B cell (primary cell): ENCODE measurements around the gene DDX25. TPM values are rescaled to one million over a fixed set of nuclear protein-coding genes. Genes with fewer than 3 reads are reported as not detected.

Source experiments
- ATAC-seq: fragments of 200-7000 bp; cut with Tn5 transposase; one replicate; pipeline ENCODE4 v1.10.0; 2021; ENCODE audit warnings: low read depth, mild to moderate bottlenecking, moderate number of reproducible peaks, moderate library complexity
- CTCF ChIA-PET: fragments of 350-600 bp; sonication (Branson Sonifier 250); formaldehyde crosslinking; loops from one replicate; lab custom pipeline; 2021; ENCODE audit warnings: antibody characterized with exemption, inconsistent platforms; lab: Charles Lee
- POLR2A ChIA-PET: fragments of 350-600 bp; sonication (Branson Sonifier 250); formaldehyde crosslinking; loops from one replicate; lab custom pipeline; 2021; ENCODE audit warnings: antibody characterized with exemption; lab: Charles Lee
- DNase-seq: peaks from one replicate; pipeline ENCODE4 v3.0.0; 2013
- H2AFZ ChIP-seq: 2 replicates; pipeline ENCODE4 v1.6.1; 2012; ENCODE audit warnings: mild to moderate bottlenecking, low read depth, low read length; ENCODE audit not compliant: insufficient read depth, poor library complexity, severe bottlenecking
- H3K27ac ChIP-seq, 2 donors: 1 replicate in 1 of 2; 2 replicates in 1 of 2; pipeline ENCODE4 v1.5.1; 2012 to 2013; ENCODE audit warnings: low read length in 2 of 2, mild to moderate bottlenecking in 2 of 2, moderate library complexity in 1 of 2
- H3K27me3 ChIP-seq, 4 experiments: fragments of 200-600 bp in 1 of 4; sonication (generic) in 1 of 4; replicated peaks in 1 of 4; 1 replicate in 2 of 4; 2 replicates in 2 of 4; pipeline versions ENCODE4 v1.6.1 to v1.7.0; 2013 to 2016; ENCODE audit warnings: low read length in 3 of 4, mild to moderate bottlenecking in 2 of 4, mixed read lengths in 1 of 4, moderate library complexity in 1 of 4; ENCODE audit not compliant: insufficient read depth in 4 of 4, control insufficient read depth in 3 of 4; ENCODE audit errors: control extremely low read depth in 1 of 4
- H3K36me3 ChIP-seq, 2 experiments: replicated peaks in 1 of 2; 1 replicate in 1 of 2; 2 replicates in 1 of 2; pipeline versions ENCODE4 v1.6.1 to v1.7.1; 2013; ENCODE audit warnings: low read length in 1 of 2; ENCODE audit not compliant: insufficient read depth in 2 of 2, control insufficient read depth in 1 of 2; ENCODE audit errors: control extremely low read depth in 1 of 2, extremely low read depth in 1 of 2
- H3K4me1 ChIP-seq, 2 donors: fragments of 200-600 bp in 1 of 2; sonication (generic) in 1 of 2; 1 replicate in 1 of 2; 2 replicates in 1 of 2; pipeline versions ENCODE4 v1.5.1 to v1.6.1; 2013 to 2017; ENCODE audit warnings: low read length in 2 of 2; ENCODE audit not compliant: control insufficient read depth in 2 of 2, insufficient read depth in 2 of 2
- H3K4me2 ChIP-seq: replicated peaks from 2 replicates; pipeline ENCODE3; 2012; ENCODE audit warnings: mild to moderate bottlenecking, low read depth, low read length; ENCODE audit not compliant: poor library complexity, severe bottlenecking
- H3K4me3 ChIP-seq, 5 experiments: fragments of 200-600 bp in 1 of 5; sonication (generic) in 1 of 5; 1 replicate in 3 of 5; 2 replicates in 2 of 5; pipeline versions ENCODE4 v1.5.1 to v1.7.0; 2011 to 2016; ENCODE audit warnings: low read length in 4 of 5, mild to moderate bottlenecking in 4 of 5, low read depth in 2 of 5, control low read depth in 1 of 5, moderate library complexity in 1 of 5; ENCODE audit not compliant: insufficient read depth in 1 of 5; ENCODE audit errors: control extremely low read depth in 1 of 5, extremely low read depth in 1 of 5
- H3K79me2 ChIP-seq: fragments of 200-600 bp; sonication (generic); one replicate; pipeline ENCODE4 v1.6.0; 2016; ENCODE audit warnings: low read length; ENCODE audit not compliant: control insufficient read depth, insufficient read depth
- H3K9ac ChIP-seq: fragments of 200-600 bp; sonication (generic); 2 replicates; pipeline ENCODE4 v1.6.1; 2017; ENCODE audit warnings: mild to moderate bottlenecking, low read length, moderate library complexity
- H3K9me3 ChIP-seq, 3 donors: one replicate each; pipeline versions ENCODE4 v1.6.1 to v1.7.1; 2013; ENCODE audit warnings: low read length in 2 of 3; ENCODE audit not compliant: control insufficient read depth in 2 of 3, insufficient read depth in 1 of 3; ENCODE audit errors: control extremely low read depth in 1 of 3
- H4K20me1 ChIP-seq: 2 replicates; pipeline ENCODE4 v1.6.0; 2012; ENCODE audit warnings: mild to moderate bottlenecking, low read length; ENCODE audit not compliant: insufficient read depth, control insufficient read depth, poor library complexity, severe bottlenecking
- H3K27ac Mint-ChIP-seq: one replicate; pipeline ENCODE4 v1.8.0; 2021; ENCODE audit warnings: mixed read lengths
- H3K27me3 Mint-ChIP-seq: one replicate; pipeline ENCODE4 v1.8.0; 2021; ENCODE audit warnings: mixed read lengths
- H3K4me1 Mint-ChIP-seq: one replicate; pipeline ENCODE4 v1.8.0; 2021; ENCODE audit warnings: mixed read lengths
- H3K4me3 Mint-ChIP-seq: one replicate; pipeline ENCODE4 v1.8.0; 2021; ENCODE audit warnings: mixed read lengths
- H3K9me3 Mint-ChIP-seq: one replicate; pipeline ENCODE4 v1.8.0; 2022; ENCODE audit warnings: mixed read lengths; ENCODE audit not compliant: insufficient read depth
- EZH2 ChIP-seq: IDR thresholded peaks from 2 replicates; pipeline ENCODE4 v1.6.1; 2012; ENCODE audit warnings: borderline replicate concordance, low read depth, mild to moderate bottlenecking, moderate library complexity, low read length; ENCODE audit not compliant: insufficient read depth, poor library complexity, severe bottlenecking
- WGBS: methylation state at CpG from one replicate; pipeline ENCODE4 v1.1.5; 2013; ENCODE audit warnings: missing lambda C conversion rate; ENCODE audit not compliant: insufficient coverage; 5-methylcytosine and 5-hydroxymethylcytosine counted together
- intact Hi-C: fragments of 100-400 bp; cut with micrococcal nuclease; formaldehyde crosslinking; loops from one replicate; pipeline ENCODE4 v1.10.0; 2022
- polyA plus RNA-seq: library from polyadenylated mRNA; depleted of rRNA; stranded (reverse); fragments of >200 nt; gene quantifications from 2 replicates; pipeline ENCODE4 v1.2.3, GENCODE V29; 2012
- total RNA-seq, 2 donors: library from RNA; stranded (reverse); fragments of 120-200 nt in 1 of 2; gene quantifications; 1 replicate in 1 of 2; 2 replicates in 1 of 2; pipeline versions ENCODE4 v1.2.3 to v1.2.4, GENCODE V29; 2013 to 2022
- TF ChIP-seq, protein P1 (sequence below): fragments of 200-600 bp; IDR thresholded peaks from one replicate; pipeline ENCODE4 v1.8.0; 2022; ENCODE audit warnings: antibody characterized with exemption, mild to moderate bottlenecking

Gene DDX25
- total and polyA plus RNA-seq, 2 donors (not counting 1 experiment from before 2014, with no cell fraction given), result not detected

DNA sequence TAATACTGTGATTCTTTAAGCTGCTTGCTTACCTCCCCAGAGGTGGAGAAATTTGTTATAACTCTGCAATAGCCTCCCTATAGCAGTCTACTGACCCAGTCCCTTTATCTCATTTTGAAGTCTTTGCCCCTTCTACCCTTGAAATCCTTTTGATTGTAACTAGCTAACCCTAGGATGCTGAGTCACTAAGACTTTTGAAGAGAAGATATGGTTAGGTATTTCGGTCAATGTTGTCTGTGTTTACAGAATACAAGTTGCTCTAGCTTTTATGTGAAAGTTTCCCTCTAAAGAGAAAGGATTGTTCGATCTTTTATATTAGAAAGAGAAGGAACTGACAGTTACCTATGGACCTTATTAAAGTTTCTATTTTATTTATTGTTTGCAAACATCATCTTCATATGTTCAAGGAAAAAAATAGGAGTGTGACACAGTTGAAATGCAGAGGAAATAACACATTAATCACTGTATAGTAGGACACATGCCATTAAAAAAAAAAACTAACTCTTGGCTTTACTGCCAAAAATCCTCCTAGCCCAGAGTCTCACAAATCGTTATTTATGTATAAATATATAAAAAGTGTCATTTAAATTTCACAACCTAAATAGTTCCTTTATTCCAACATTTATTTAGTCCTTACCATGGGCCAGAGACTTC is 13.7 kb upstream of the DDX25 start:
- Histone ChIP-seq H3K27me3 (no peaks in the 10 kb centered on the region), H3K9me3 (peaks cover 0 to 7% (median 0%) of the 10 kb centered on the region in 3 donors), H3K4me3 (no peak overlapping the region), H3K36me3 (peaks cover 0 to 21% of the 10 kb centered on the region in 2 experiments), H3K4me2 (no peak overlapping the region), H2AFZ (no peak overlapping the region), H3K4me1 (peaks cover 5 to 19% of the 10 kb centered on the region in 2 donors), H3K79me2 (peaks cover 27% of the 10 kb centered on the region), H3K27ac (no peak overlapping the region), H3K9ac (no peak overlapping the region), H4K20me1 (peaks cover 30% of the 10 kb centered on the region)
- no CpG with 5 or more reads among the region's 3 CpGs for WGBS
- Mint-ChIP-seq H3K9me3 (no peaks in the 10 kb centered on the region), H3K27me3 (no peaks in the 10 kb centered on the region), H3K4me1 (peaks cover 24% of the 10 kb centered on the region), H3K4me3 (peak overlapping the region; percentile 0), H3K27ac (no peak overlapping the region)
- ChIA-PET POLR2A (interaction anchor here (1.3 kb wide), 1 partner anchor 12 kb away, joined by 3 read pairs; the partner anchor contains the start of gene PUS3), CTCF (interaction anchor here (0.7 to 1.2 kb wide), 2 partner anchors 13 to 303 kb away, joined by 3 to 6 read pairs; partner anchors contain the start of gene PUS3)
- ATAC-seq (no peak), DNase-seq (no peak)
- TF ChIP-seq EZH2, result no peak
- TF ChIP-seq, protein P1, sequence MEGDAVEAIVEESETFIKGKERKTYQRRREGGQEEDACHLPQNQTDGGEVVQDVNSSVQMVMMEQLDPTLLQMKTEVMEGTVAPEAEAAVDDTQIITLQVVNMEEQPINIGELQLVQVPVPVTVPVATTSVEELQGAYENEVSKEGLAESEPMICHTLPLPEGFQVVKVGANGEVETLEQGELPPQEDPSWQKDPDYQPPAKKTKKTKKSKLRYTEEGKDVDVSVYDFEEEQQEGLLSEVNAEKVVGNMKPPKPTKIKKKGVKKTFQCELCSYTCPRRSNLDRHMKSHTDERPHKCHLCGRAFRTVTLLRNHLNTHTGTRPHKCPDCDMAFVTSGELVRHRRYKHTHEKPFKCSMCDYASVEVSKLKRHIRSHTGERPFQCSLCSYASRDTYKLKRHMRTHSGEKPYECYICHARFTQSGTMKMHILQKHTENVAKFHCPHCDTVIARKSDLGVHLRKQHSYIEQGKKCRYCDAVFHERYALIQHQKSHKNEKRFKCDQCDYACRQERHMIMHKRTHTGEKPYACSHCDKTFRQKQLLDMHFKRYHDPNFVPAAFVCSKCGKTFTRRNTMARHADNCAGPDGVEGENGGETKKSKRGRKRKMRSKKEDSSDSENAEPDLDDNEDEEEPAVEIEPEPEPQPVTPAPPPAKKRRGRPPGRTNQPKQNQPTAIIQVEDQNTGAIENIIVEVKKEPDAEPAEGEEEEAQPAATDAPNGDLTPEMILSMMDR, result no peak
- intact Hi-C loops, result no loop called here

DNA sequence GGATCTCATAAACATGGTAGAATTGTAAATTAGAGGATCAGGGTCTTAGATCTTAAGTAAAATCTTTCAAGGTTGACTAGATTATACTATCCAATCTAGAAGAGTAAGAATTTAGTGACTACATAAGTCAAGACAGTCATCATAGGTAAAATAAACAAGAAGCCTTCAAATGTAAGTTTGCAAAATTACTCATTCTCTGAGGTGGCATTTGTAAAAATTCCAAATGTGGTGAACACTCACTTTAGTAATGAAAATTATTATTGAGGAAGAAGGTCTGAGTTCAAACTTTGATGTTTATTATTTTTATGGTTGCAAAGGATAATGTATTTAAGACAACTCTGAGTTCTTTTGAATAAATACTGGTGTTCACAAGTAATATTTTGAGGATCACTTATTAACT is 12.2 kb upstream of the DDX25 start:
- intact Hi-C loops, result no loop called here
- Histone ChIP-seq H3K4me2 (no peak overlapping the region), H3K36me3 (peaks cover 0 to 27% of the 10 kb centered on the region in 2 experiments), H3K9ac (no peak overlapping the region), H3K27me3 (no peaks in the 10 kb centered on the region), H3K79me2 (peaks cover 30% of the 10 kb centered on the region), H3K4me3 (no peak overlapping the region), H2AFZ (no peak overlapping the region), H3K4me1 (peaks cover 5 to 11% of the 10 kb centered on the region in 2 donors), H3K27ac (no peak overlapping the region), H3K9me3 (peaks cover 0 to 4% (median 0%) of the 10 kb centered on the region in 3 donors), H4K20me1 (peaks cover 44% of the 10 kb centered on the region)
- ChIA-PET CTCF (interaction anchor here (0.8 kb wide), 1 partner anchor 15 kb away, joined by 3 read pairs; no protein-coding TSS in a partner anchor), POLR2A (no interaction called here)
- H3K4me3 Mint-ChIP-seq, result no peak overlapping the region
- peaks cover 19% of the 10 kb centered on the region for H3K4me1 Mint-ChIP-seq
- no peaks in the 10 kb centered on the region for H3K9me3 Mint-ChIP-seq
- H3K27ac Mint-ChIP-seq, result no peak overlapping the region
- TF ChIP-seq EZH2, result no peak
- TF ChIP-seq, protein P1, result no peak
- no peak for ATAC-seq
- H3K27me3 Mint-ChIP-seq, result no peaks in the 10 kb centered on the region
- no peak for DNase-seq
